Transverse colon (tissue), 4 donors: ENCODE data around the gene BLID.

Experiments
- EP300 ChIP-seq: sonication (generic); formaldehyde crosslinking; IDR thresholded peaks from one replicate; pipeline ENCODE4 v1.6.1; 2017; ENCODE audit warnings: antibody characterized with exemption, low read depth
- POLR2A ChIP-seq: fragments of 450-650 bp; IDR thresholded peaks from one replicate; pipeline ENCODE4 v1.6.1; 2016; ENCODE audit warnings: antibody characterized with exemption, mild to moderate bottlenecking, moderate library complexity
- POLR2AphosphoS5 ChIP-seq, 3 donors: sonication (generic); formaldehyde crosslinking; IDR thresholded peaks; one replicate each; pipeline ENCODE4 v1.6.1; 2016; ENCODE audit warnings: antibody characterized with exemption in 3 of 3
- TF ChIP-seq, protein P1 (sequence below), 5 experiments: fragments of 200-600 bp in 3 of 5; fragments of 450-650 bp in 2 of 5; sonication (generic) in 3 of 5; IDR thresholded peaks; 1 replicate in 2 of 5; 2 replicates in 3 of 5; pipeline ENCODE4 v1.5.1; 2016 to 2017; ENCODE audit warnings: antibody characterized with exemption in 5 of 5, inconsistent platforms in 3 of 5, mild to moderate bottlenecking in 2 of 5, moderate library complexity in 1 of 5

DNA sequence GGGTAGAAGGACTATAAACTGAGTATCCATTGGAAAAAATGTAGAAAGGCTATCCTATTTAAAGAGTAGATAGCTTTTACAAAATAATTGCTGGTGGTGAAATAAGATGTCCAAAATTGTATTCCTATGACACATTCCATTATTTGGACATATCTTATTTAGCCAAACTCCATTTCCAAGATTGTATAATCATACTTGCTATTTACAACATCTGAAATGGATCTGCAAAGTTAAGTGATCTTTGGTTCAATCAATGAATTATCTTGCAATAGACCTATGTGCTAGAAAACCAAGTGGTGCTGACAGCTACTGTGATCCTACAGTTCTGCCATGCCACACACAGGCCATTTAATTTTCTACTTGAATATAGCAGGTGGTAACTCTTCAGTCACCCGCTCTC lies 11.0 kb upstream of the BLID start:
- no peak for TF ChIP-seq POLR2A
- TF ChIP-seq, protein P1, sequence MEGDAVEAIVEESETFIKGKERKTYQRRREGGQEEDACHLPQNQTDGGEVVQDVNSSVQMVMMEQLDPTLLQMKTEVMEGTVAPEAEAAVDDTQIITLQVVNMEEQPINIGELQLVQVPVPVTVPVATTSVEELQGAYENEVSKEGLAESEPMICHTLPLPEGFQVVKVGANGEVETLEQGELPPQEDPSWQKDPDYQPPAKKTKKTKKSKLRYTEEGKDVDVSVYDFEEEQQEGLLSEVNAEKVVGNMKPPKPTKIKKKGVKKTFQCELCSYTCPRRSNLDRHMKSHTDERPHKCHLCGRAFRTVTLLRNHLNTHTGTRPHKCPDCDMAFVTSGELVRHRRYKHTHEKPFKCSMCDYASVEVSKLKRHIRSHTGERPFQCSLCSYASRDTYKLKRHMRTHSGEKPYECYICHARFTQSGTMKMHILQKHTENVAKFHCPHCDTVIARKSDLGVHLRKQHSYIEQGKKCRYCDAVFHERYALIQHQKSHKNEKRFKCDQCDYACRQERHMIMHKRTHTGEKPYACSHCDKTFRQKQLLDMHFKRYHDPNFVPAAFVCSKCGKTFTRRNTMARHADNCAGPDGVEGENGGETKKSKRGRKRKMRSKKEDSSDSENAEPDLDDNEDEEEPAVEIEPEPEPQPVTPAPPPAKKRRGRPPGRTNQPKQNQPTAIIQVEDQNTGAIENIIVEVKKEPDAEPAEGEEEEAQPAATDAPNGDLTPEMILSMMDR (IDR thresholded peaks at IDR 0.05) = no peak
- no peak for TF ChIP-seq EP300
- TF ChIP-seq POLR2AphosphoS5 (IDR thresholded peaks at IDR 0.05) = no peak
